Central memory CD8-positive, alpha-beta T cell (primary cell): Measurements from ENCODE around the gene FXYD7.

Experiments used
- ATAC-seq: fragments of 150-1000 bp; cut with Tn5 transposase; replicated peaks from 2 replicates; pipeline ENCODE4 v1.10.0; 2022; ENCODE audit warnings: mild to moderate bottlenecking, moderate FRiP score, moderate number of reproducible peaks; ENCODE audit not compliant: poor library complexity, severe bottlenecking; ENCODE audit errors: extremely low read depth
- DNase-seq, 2 donors: peaks; one replicate each; pipeline ENCODE4 v3.0.0; 2021; ENCODE audit warnings: low spot score in 2 of 2
- H3K27ac Mint-ChIP-seq: one replicate; pipeline ENCODE4 v1.8.0; 2022; ENCODE audit warnings: low read depth, mild to moderate bottlenecking, moderate library complexity, mixed read lengths
- H3K27me3 Mint-ChIP-seq: one replicate; pipeline ENCODE4 v1.8.0; 2022; ENCODE audit warnings: mixed read lengths
- H3K36me3 Mint-ChIP-seq: one replicate; pipeline ENCODE4 v1.8.0; 2022; ENCODE audit warnings: mild to moderate bottlenecking, moderate library complexity, mixed read lengths; ENCODE audit not compliant: insufficient read depth
- H3K4me1 Mint-ChIP-seq: one replicate; pipeline ENCODE4 v1.8.0; 2022; ENCODE audit warnings: mixed read lengths
- H3K4me3 Mint-ChIP-seq: one replicate; pipeline ENCODE4 v1.8.0; 2022; ENCODE audit warnings: mild to moderate bottlenecking, moderate library complexity, mixed read lengths
- H3K9me3 Mint-ChIP-seq: one replicate; pipeline ENCODE4 v1.8.0; 2022; ENCODE audit warnings: mixed read lengths

The FXYD7 gene

DNA sequence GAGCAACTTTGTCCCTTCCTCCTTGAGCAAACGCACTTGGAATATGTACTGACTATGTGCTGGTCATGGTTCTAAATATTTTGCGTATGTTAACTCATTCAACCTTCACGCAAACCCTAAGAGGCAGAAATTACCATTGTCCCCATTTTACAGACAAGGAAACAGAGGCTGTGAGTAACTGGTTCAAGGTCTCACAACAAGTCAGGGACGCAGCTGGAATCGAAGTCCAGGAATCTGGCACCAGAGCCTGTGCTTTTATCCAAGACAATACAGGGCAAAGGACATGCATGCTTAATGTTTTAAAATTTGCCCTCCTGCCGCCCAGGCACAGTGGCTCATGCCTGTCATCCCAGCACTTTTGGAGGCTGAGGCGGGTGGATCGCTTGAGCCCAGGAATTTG, 16.6 kb downstream of the FXYD7 start:
- no peak overlapping the region for H3K27ac Mint-ChIP-seq
- H3K36me3 Mint-ChIP-seq: peaks cover 75% of the 10 kb centered on the region
- ATAC-seq (no peak), DNase-seq (no peak)
- H3K4me1 Mint-ChIP-seq: peaks cover 41% of the 10 kb centered on the region
- H3K4me3 Mint-ChIP-seq: no peak overlapping the region
- H3K27me3 Mint-ChIP-seq: no peaks in the 10 kb centered on the region
- no peaks in the 10 kb centered on the region for H3K9me3 Mint-ChIP-seq

DNA sequence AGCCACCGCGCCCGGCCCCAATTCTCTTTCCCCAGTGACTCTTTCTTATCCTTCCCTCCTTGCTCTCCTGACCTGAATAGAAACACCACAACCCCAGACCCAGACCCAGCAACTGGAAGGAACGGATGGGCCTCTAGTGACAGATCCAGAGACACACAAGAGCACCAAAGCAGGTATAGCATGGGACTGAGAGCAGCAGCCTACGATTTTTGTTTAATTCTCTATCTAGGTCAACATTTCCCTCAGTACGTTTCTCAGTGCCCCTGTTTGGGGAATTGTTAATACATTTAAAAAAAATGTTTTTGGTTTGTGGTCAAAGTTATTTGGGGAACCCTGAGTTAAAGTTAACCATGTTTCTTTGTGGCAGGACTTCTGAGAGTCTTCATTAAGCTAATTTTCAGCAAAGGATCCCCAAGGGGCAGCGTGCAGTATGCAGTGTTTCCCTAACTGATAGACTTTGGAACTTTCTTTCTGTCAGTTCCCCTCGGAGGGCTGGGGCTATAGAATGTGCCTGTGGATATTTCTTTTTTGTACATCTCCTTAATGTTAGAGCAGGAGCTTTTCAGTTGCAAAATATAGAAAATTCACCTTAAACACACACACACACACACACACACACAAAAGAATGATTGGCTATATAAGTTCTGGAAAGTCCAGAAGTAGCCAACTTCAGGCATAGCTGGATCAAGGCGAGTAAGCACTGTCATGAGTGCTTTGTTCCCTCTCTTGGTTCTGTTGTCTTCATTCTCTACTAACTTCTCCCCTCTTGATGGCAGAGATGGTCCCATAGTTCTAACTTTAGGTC, 17.8 kb downstream of the FXYD7 start:
- ATAC-seq: no peak
- peaks cover 30% of the 10 kb centered on the region for H3K4me1 Mint-ChIP-seq
- no peaks in the 10 kb centered on the region for H3K27me3 Mint-ChIP-seq
- no peak overlapping the region for H3K4me3 Mint-ChIP-seq
- no peak overlapping the region for H3K27ac Mint-ChIP-seq
- H3K36me3 Mint-ChIP-seq: peaks cover 76% of the 10 kb centered on the region
- DNase-seq: no peak
- no peaks in the 10 kb centered on the region for H3K9me3 Mint-ChIP-seq

- Mint-ChIP-seq H3K27me3 (no peaks in the 10 kb centered on the region), H3K4me1 (peaks cover 26% of the 10 kb centered on the region), H3K27ac (no peak overlapping the region), H3K9me3 (no peaks in the 10 kb centered on the region), H3K4me3 (no peak overlapping the region), H3K36me3 (peaks cover 78% of the 10 kb centered on the region)
- no peak for DNase-seq
- ATAC-seq: no peak
These were observed 18.3 kb downstream of the FXYD7 start for GRCh38 chr19:35161434-35161743.

GRCh38 chr19:35162471-35163326, 19.6 kb downstream of the FXYD7 start:
- Mint-ChIP-seq H3K9me3 (no peaks in the 10 kb centered on the region), H3K36me3 (peaks cover 83% of the 10 kb centered on the region), H3K27me3 (no peaks in the 10 kb centered on the region), H3K4me1 (peaks cover 32% of the 10 kb centered on the region), H3K27ac (peak overlapping the region; percentile 25), H3K4me3 (no peak overlapping the region)
- DNase-seq (no peak), ATAC-seq (no peak)

DNA sequence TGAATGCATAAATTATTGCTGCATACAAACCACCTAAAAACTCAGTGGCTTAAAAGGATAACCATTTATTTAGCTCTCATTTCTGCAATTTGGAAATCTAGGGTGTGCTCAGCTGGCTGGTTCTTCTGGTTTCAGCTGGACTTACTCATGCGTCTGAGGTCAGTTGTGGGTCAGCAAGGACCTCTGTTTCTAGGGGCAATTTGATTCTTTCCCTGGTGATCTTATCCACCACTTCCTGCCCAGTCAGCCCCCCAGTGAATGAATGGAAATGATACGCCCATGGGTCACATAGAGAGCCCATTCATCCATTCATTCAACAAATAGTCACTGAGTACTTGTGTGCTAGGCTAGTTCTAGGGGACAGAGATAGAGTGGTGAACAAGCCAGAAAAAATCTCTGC, 21.4 kb downstream of the FXYD7 start:
- Mint-ChIP-seq H3K4me1 (peaks cover 28% of the 10 kb centered on the region), H3K36me3 (peaks cover 79% of the 10 kb centered on the region), H3K9me3 (no peaks in the 10 kb centered on the region), H3K27me3 (no peaks in the 10 kb centered on the region), H3K27ac (no peak overlapping the region), H3K4me3 (no peak overlapping the region)
- DNase-seq (no peak), ATAC-seq (no peak)

GRCh38 chr19:35165200-35166058, 22.4 kb downstream of the FXYD7 start:
- no peak overlapping the region for H3K4me3 Mint-ChIP-seq
- H3K27ac Mint-ChIP-seq: peak overlapping the region; percentile 60
- DNase-seq: no peak
- H3K36me3 Mint-ChIP-seq: peaks cover 75% of the 10 kb centered on the region
- ATAC-seq: no peak
- no peaks in the 10 kb centered on the region for H3K9me3 Mint-ChIP-seq
- H3K27me3 Mint-ChIP-seq: no peaks in the 10 kb centered on the region
- peaks cover 28% of the 10 kb centered on the region for H3K4me1 Mint-ChIP-seq

DNA sequence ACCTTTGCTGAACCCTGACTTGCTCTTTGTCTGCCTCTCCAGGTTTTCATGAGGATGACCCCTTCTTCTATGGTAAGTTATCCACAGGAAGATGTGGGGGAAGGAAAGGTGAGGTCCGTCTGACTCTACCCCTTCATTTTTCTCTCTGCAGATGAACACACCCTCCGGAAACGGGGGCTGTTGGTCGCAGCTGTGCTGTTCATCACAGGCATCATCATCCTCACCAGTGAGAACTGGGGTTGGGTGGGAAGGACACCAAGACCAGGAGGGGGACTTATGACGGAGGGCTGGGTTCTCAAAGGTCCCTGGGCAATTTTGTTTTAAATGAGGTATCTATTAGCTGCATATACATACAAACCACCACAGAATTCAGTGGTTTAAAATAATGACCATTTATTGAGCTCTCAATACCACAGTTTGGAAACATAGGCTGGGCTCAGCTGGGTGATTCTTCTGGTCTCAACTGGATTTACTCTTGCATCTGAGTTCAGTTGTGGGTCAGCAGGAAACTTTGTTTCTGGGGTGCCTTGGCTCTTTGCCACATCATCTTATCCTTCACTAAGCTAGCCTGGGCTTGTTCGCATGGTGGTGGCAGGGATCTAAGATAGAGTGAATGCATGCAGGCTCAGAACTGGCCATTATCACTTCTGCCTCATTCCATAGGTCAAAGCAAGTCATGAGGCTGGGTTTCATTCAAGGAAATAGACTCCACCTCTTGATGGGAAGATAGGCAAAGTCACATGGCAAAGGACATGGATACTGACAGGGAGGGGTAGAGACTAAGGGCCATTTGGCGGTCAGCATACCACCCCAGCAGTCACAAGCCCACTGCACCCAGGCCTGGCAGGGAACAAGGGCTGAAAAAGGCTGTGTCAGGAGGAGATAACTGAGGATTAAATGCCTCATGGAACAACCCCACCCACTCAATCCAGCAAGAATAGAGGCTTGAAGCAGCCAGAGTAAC, 23.3 kb downstream of the FXYD7 start:
- H3K4me1 Mint-ChIP-seq: peaks cover 25% of the 10 kb centered on the region
- ATAC-seq: no peak
- peak overlapping the region; percentile 95 for H3K27ac Mint-ChIP-seq
- DNase-seq: peak in 1 of 2 donors; percentile 7
- H3K27me3 Mint-ChIP-seq: no peaks in the 10 kb centered on the region
- H3K36me3 Mint-ChIP-seq: peaks cover 66% of the 10 kb centered on the region
- no peaks in the 10 kb centered on the region for H3K9me3 Mint-ChIP-seq
- H3K4me3 Mint-ChIP-seq: no peak overlapping the region

DNA sequence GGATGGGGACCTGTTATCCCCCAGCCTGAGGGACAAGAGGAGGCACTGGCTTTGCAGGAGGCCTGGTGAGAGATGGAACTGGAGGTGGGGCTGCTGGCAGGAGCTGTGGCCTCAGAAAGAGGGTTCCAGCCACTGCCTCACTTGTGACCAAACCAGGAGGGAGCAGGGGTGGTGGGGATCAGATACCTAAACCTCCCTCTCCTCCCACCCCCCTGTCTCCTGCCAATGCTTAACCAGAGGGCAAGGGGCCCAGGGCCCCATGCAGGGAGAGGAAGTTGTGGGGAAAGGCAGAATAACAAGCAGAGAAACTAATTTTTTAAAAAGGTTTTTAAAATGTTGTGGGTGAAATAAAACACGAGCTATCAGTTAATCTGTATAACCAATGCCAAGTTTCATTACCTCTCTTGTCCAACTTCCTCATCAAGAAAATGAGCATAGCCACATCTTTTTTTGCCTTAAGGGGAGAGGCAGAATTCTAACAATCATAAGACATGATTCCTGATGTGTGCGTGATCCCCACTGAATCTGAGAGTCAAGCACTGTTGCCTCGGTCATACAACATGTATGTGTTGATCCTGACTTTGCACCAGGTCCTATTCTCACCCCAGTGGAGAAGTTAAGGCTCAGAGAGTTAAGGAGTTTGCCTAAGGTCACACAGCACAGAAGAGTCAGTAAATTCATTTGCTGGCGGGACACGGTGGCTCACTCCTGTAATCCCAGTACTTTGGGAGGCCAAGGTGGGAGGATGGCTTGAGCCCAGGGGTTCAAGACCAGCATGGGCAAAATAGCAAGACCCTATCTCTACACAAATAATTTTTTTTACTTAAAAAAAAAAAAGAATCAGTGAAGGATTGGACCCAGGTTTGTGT, 24.4 kb downstream of the FXYD7 start:
- no peaks in the 10 kb centered on the region for H3K27me3 Mint-ChIP-seq
- H3K27ac Mint-ChIP-seq: peak overlapping the region; percentile 95
- DNase-seq (peak in 1 of 2 donors; percentile 5), ATAC-seq (no peak)
- H3K4me1 Mint-ChIP-seq: peaks cover 17% of the 10 kb centered on the region
- peaks cover 57% of the 10 kb centered on the region for H3K36me3 Mint-ChIP-seq
- H3K4me3 Mint-ChIP-seq: no peak overlapping the region
- H3K9me3 Mint-ChIP-seq: no peaks in the 10 kb centered on the region

- Mint-ChIP-seq H3K27me3 (no peaks in the 10 kb centered on the region), H3K4me1 (peaks cover 17% of the 10 kb centered on the region), H3K27ac (peak overlapping the region; percentile 95), H3K4me3 (no peak overlapping the region), H3K9me3 (no peaks in the 10 kb centered on the region), H3K36me3 (peaks cover 51% of the 10 kb centered on the region)
- DNase-seq: no peak
- no peak for ATAC-seq
These were observed 25.1 kb downstream of the FXYD7 start for GRCh38 chr19:35168196-35168595.

- Mint-ChIP-seq H3K4me1 (peaks cover 17% of the 10 kb centered on the region), H3K4me3 (no peak overlapping the region), H3K27me3 (no peaks in the 10 kb centered on the region), H3K27ac (peak overlapping the region; percentile 77), H3K9me3 (no peaks in the 10 kb centered on the region), H3K36me3 (peaks cover 41% of the 10 kb centered on the region)
- ATAC-seq: no peak
- peak in 1 of 2 donors; percentile 4 for DNase-seq
These were observed 26.4 kb downstream of the FXYD7 start for GRCh38 chr19:35169221-35169995.
